ENCODE data around the gene FGFBP2. TPM values are rescaled to one million over a fixed set of nuclear protein-coding genes. Genes with fewer than 3 reads are reported as not detected.

Gene FGFBP2
- polyA plus RNA-seq, 3 donors, result 0.61 to 1.1 TPM; not detected in 1

- H3K27me3 ChIP-seq (ENCODE audit: control insufficient read depth in 2 of 2, insufficient read depth in 2 of 2, low read length in 2 of 2), result no peaks in the 10 kb centered on the region
- no peak overlapping the region for H3K9ac ChIP-seq (ENCODE audit: insufficient read depth, low read length, poor library complexity, severe bottlenecking)
- no peaks in the 10 kb centered on the region for H3K4me1 ChIP-seq (ENCODE audit: control insufficient read depth in 1 of 2, insufficient read depth in 2 of 2, low read length in 2 of 2)
- H3K36me3 ChIP-seq (replicated peaks in 1 of 2; ENCODE audit: control insufficient read depth in 1 of 2, insufficient read depth in 2 of 2, low read length in 2 of 2), result no peaks in the 10 kb centered on the region
- H3K9me3 ChIP-seq (replicated peaks in 1 of 2; ENCODE audit: control insufficient read depth in 1 of 2, insufficient read depth in 1 of 2, low read length in 2 of 2), result no peaks in the 10 kb centered on the region
- peaks cover 0 to 1% (median 1%) of the 10 kb centered on the region in 3 donors for H3K27me3 Mint-ChIP-seq (ENCODE audit: low read depth in 3 of 3)
- H3K4me2 ChIP-seq (replicated peaks; ENCODE audit: extremely low read depth, low read length, poor library complexity, severe bottlenecking), result no peak overlapping the region
- no peak overlapping the region for H3K4me3 Mint-ChIP-seq
- peaks cover 4% of the 10 kb centered on the region for H3K4me1 Mint-ChIP-seq
- H3K27ac Mint-ChIP-seq, result no peak overlapping the region
- H4K20me1 ChIP-seq (ENCODE audit: insufficient read depth, low read length), result no peaks in the 10 kb centered on the region
- 98% methylated on average over 5 of the region's 9 CpGs for WGBS (ENCODE audit: insufficient coverage)
- intact Hi-C loops (cut with micrococcal nuclease), result no loop called here
- no peaks in the 10 kb centered on the region for H3K79me2 ChIP-seq (ENCODE audit: insufficient read depth, low read length)
- DNase-seq, result no peak
- peaks cover 0 to 1% (median 0%) of the 10 kb centered on the region in 7 donors for H3K9me3 Mint-ChIP-seq
- no peak overlapping the region for H3K27ac ChIP-seq (ENCODE audit: low read depth in 1 of 2, low read length in 2 of 2)
- H3K4me3 ChIP-seq (replicated peaks in 1 of 3; ENCODE audit: low read depth in 2 of 3, low read length in 3 of 3), result no peak overlapping the region
- no peak for TF ChIP-seq CTCF (IDR thresholded peaks at IDR 0.05)
- no peaks in the 10 kb centered on the region for H3K36me3 Mint-ChIP-seq
- no peak overlapping the region for H2AFZ ChIP-seq (ENCODE audit: insufficient read depth, low read depth, low read length, poor library complexity, severe bottlenecking)
Observed at GRCh38 chr4:15971068-15971801, 8.3 kb upstream of the FGFBP2 start.

GRCh38 chr4:15968551-15969300 is 5.8 kb upstream of the FGFBP2 start:
- Histone ChIP-seq H3K9me3 (replicated peaks in 1 of 2; ENCODE audit: control insufficient read depth in 1 of 2, insufficient read depth in 1 of 2, low read length in 2 of 2) (no peaks in the 10 kb centered on the region), H3K4me2 (replicated peaks; ENCODE audit: extremely low read depth, low read length, poor library complexity, severe bottlenecking) (no peak overlapping the region), H4K20me1 (ENCODE audit: insufficient read depth, low read length) (no peaks in the 10 kb centered on the region), H3K4me1 (ENCODE audit: control insufficient read depth in 1 of 2, insufficient read depth in 2 of 2, low read length in 2 of 2) (peaks cover under 1% of the 10 kb centered on the region in 2 donors), H3K4me3 (replicated peaks in 1 of 3; ENCODE audit: low read depth in 2 of 3, low read length in 3 of 3) (no peak overlapping the region), H3K79me2 (ENCODE audit: insufficient read depth, low read length) (no peaks in the 10 kb centered on the region), H3K27me3 (ENCODE audit: control insufficient read depth in 2 of 2, insufficient read depth in 2 of 2, low read length in 2 of 2) (no peaks in the 10 kb centered on the region), H2AFZ (ENCODE audit: insufficient read depth, low read depth, low read length, poor library complexity, severe bottlenecking) (no peak overlapping the region), H3K27ac (ENCODE audit: low read depth in 1 of 2, low read length in 2 of 2) (no peak overlapping the region), H3K9ac (ENCODE audit: insufficient read depth, low read length, poor library complexity, severe bottlenecking) (no peak overlapping the region), H3K36me3 (replicated peaks in 1 of 2; ENCODE audit: control insufficient read depth in 1 of 2, insufficient read depth in 2 of 2, low read length in 2 of 2) (no peaks in the 10 kb centered on the region)
- peaks cover 0 to 4% (median 0%) of the 10 kb centered on the region in 7 donors for H3K9me3 Mint-ChIP-seq
- H3K27me3 Mint-ChIP-seq (ENCODE audit: low read depth in 3 of 3), result peaks cover 0 to 1% (median 0%) of the 10 kb centered on the region in 3 donors
- H3K4me3 Mint-ChIP-seq, result no peak overlapping the region
- 95% methylated on average over 5 of the region's 11 CpGs for WGBS (ENCODE audit: insufficient coverage)
- DNase-seq, result no peak
- H3K4me1 Mint-ChIP-seq, result peaks cover 10% of the 10 kb centered on the region
- no peaks in the 10 kb centered on the region for H3K36me3 Mint-ChIP-seq
- no peak for TF ChIP-seq CTCF (IDR thresholded peaks at IDR 0.05)
- H3K27ac Mint-ChIP-seq, result no peak overlapping the region
- intact Hi-C loops (cut with micrococcal nuclease), result no loop called here

Measured in CD14-positive monocyte (primary cell).